HG02623 (cell line): ENCODE results near the gene CLEC18B.
"Not testable (repeated sequence)": the region's sequence is repeated elsewhere in the genome, so short reads cannot be mapped to it uniquely, and the experiment has no call there.

Experiments used
- ATAC-seq: cut with Tn5 transposase; IDR thresholded peaks from one replicate; pipeline ENCODE4 v1.9.1; 2021; ENCODE audit warnings: moderate library complexity; ENCODE audit not compliant: unreplicated experiment

Gene CLEC18B

GRCh38 chr16:74367469-74368001, 53.7 kb downstream of the CLEC18B start:
- peak; percentile 35 for ATAC-seq

GRCh38 chr16:74361646-74362610, 59.4 kb downstream of the CLEC18B start:
- ATAC-seq, result not testable (repeated sequence)
